ENCODE data around the gene PI16. TPM values are rescaled to one million over a fixed set of nuclear protein-coding genes. Genes with fewer than 3 reads are reported as not detected.

PI16 gene
- 0.40 TPM for polyA plus RNA-seq (2013, experiment 1 of 2; ENCODE audit: insufficient read length)
- 0.50 TPM for polyA plus RNA-seq (2013, experiment 2 of 2; ENCODE audit: insufficient read length)

- no peak for DNase-seq
These were observed at the start of gene PI16 for GRCh38 chr6:36954262-36954931. PI16 (plus strand) TSS chr6:36954738; CDS start chr6:36954761, 23 bp downstream.

- DNase-seq = no peak
These were observed 49.6 kb upstream of the PI16 start for GRCh38 chr6:36904851-36905393.

GRCh38 chr6:36906539-36907325, 47.8 kb upstream of the PI16 start:
- DNase-seq = no peak

- no peak for DNase-seq
These were observed 46.8 kb upstream of the PI16 start for GRCh38 chr6:36907781-36908180.

GRCh38 chr6:36908747-36909146, 45.8 kb upstream of the PI16 start:
- no peak for DNase-seq

GRCh38 chr6:36912030-36912454, 42.5 kb upstream of the PI16 start:
- no peak for DNase-seq

- peak; percentile 85 for DNase-seq
These were observed 42.0 kb upstream of the PI16 start for GRCh38 chr6:36912586-36912985.

GRCh38 chr6:36913082-36913481, 41.5 kb upstream of the PI16 start:
- no peak for DNase-seq

- DNase-seq = peak; percentile 31
These were observed 40.2 kb upstream of the PI16 start for GRCh38 chr6:36914227-36914794.

- DNase-seq = no peak
These were observed 38.9 kb upstream of the PI16 start for GRCh38 chr6:36915599-36915998.

GRCh38 chr6:36916126-36916525, 38.4 kb upstream of the PI16 start:
- DNase-seq = no peak

GRCh38 chr6:36917541-36918193, 36.9 kb upstream of the PI16 start:
- peak; percentile 86 for DNase-seq

GRCh38 chr6:36920049-36920448, 34.5 kb upstream of the PI16 start:
- DNase-seq = no peak

GRCh38 chr6:36920546-36920945, 34.0 kb upstream of the PI16 start:
- no peak for DNase-seq

- DNase-seq = peak; percentile 68
These were observed 30.4 kb upstream of the PI16 start for GRCh38 chr6:36924131-36924530.

- DNase-seq = no peak
These were observed 29.7 kb upstream of the PI16 start for GRCh38 chr6:36924778-36925374.

GRCh38 chr6:36925809-36926208, 28.7 kb upstream of the PI16 start:
- DNase-seq = no peak

GRCh38 chr6:36926708-36927513, 27.6 kb upstream of the PI16 start:
- DNase-seq = no peak

- DNase-seq = peak; percentile 63
These were observed 26.6 kb upstream of the PI16 start for GRCh38 chr6:36927691-36928546.

- no peak for DNase-seq
These were observed 26.0 kb upstream of the PI16 start for GRCh38 chr6:36928547-36928918.
